ENCODE measurements around the gene SF3A1. TPM values are rescaled to one million over a fixed set of nuclear protein-coding genes. Genes with fewer than 3 reads are reported as not detected.
A peak's percentile ranks its signal among the peaks of the same experiment; 100 is the strongest.

Gene SF3A1
- total RNA-seq, 2 experiments from 2014 or later, result 335 to 388 TPM

DNA sequence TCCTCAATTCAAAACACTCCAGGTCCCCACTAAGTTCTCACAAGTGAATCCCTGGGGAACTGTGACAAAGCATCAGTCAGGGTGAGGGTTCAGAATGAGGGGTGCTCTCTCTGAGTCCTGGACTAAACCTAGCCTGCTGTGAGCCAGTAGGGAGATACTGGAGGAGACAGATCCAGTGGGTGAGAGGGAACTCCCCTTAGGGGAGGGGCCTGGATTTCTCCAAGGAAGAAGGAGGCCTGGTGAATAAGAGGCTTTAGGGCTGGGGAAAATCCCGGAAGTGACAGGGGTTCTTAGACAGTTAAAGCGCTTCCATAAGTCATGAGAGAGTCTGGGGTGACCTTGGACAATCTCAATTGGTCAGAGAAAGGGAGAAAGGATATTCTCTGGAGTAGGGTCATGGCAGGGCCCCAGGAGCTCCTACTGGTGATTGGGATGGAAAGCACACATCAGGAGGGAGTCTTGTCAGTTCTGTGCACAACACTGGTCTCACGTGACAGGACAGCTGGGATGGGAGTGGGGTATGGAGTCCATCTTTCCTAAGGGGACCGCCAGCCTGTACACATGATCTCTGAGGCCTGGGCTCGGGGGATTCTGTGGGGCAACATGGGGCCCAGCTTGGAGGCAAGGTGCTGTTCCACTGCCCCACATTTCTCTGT is 31.5 kb downstream of the SF3A1 start:
- Mint-ChIP-seq H3K4me3 (peak overlapping the region; percentile 93), H3K27me3 (no peaks in the 10 kb centered on the region), H3K36me3 (ENCODE audit: low read depth) (peaks cover 67% of the 10 kb centered on the region), H3K4me1 (ENCODE audit: low read depth) (peaks cover 67% of the 10 kb centered on the region), H3K27ac (peak overlapping the region; percentile 84), H3K9me3 (no peaks in the 10 kb centered on the region)
- H3K4me3 ChIP-seq (ENCODE audit: low read length), result peak overlapping the region; percentile 71
- H3K9me3 ChIP-seq (ENCODE audit: control insufficient read depth in 1 of 2, insufficient read depth in 1 of 2, low read length in 2 of 2), result no peaks in the 10 kb centered on the region
- no peaks in the 10 kb centered on the region for H3K27me3 ChIP-seq (ENCODE audit: control insufficient read depth in 1 of 2, insufficient read depth in 2 of 2, low read length in 2 of 2)
- no peak for ATAC-seq (ENCODE audit: poor library complexity)
- peaks cover 70% of the 10 kb centered on the region for H3K4me1 ChIP-seq (ENCODE audit: insufficient read depth, low read length)
- intact Hi-C loops (cut with DNase I, micrococcal nuclease), result loop anchor here (2.0 kb wide), 2 partner anchors 14 to 18 kb away; no protein-coding TSS in a partner anchor
- H3K27ac ChIP-seq (ENCODE audit: low read depth in 1 of 2, low read length in 2 of 2), result peak overlapping the region; percentile 25 to 33
- ChIA-PET CTCF (interaction anchor here (0.9 to 2.8 kb wide), 3 partner anchors 11 to 62 kb away, joined by 4 to 18 read pairs (median 6); partner anchors contain the start of genes CASTOR1 and RNF215), POLR2A (interaction anchor here (0.8 to 11.4 kb wide), 6 partner anchors 11 to 62 kb away, joined by 3 to 290 read pairs (median 59); partner anchors contain the start of genes CASTOR1, CCDC157, RNF215 and SF3A1)
- TF ChIP-seq, protein P1, sequence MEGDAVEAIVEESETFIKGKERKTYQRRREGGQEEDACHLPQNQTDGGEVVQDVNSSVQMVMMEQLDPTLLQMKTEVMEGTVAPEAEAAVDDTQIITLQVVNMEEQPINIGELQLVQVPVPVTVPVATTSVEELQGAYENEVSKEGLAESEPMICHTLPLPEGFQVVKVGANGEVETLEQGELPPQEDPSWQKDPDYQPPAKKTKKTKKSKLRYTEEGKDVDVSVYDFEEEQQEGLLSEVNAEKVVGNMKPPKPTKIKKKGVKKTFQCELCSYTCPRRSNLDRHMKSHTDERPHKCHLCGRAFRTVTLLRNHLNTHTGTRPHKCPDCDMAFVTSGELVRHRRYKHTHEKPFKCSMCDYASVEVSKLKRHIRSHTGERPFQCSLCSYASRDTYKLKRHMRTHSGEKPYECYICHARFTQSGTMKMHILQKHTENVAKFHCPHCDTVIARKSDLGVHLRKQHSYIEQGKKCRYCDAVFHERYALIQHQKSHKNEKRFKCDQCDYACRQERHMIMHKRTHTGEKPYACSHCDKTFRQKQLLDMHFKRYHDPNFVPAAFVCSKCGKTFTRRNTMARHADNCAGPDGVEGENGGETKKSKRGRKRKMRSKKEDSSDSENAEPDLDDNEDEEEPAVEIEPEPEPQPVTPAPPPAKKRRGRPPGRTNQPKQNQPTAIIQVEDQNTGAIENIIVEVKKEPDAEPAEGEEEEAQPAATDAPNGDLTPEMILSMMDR (IDR thresholded peaks at IDR 0.05), result no peak
- peaks cover 23% of the 10 kb centered on the region for H3K36me3 ChIP-seq (ENCODE audit: insufficient read depth, low read length)
- DNase-seq, result peak in 2 of 14 experiments; percentile 45 to 51

DNA sequence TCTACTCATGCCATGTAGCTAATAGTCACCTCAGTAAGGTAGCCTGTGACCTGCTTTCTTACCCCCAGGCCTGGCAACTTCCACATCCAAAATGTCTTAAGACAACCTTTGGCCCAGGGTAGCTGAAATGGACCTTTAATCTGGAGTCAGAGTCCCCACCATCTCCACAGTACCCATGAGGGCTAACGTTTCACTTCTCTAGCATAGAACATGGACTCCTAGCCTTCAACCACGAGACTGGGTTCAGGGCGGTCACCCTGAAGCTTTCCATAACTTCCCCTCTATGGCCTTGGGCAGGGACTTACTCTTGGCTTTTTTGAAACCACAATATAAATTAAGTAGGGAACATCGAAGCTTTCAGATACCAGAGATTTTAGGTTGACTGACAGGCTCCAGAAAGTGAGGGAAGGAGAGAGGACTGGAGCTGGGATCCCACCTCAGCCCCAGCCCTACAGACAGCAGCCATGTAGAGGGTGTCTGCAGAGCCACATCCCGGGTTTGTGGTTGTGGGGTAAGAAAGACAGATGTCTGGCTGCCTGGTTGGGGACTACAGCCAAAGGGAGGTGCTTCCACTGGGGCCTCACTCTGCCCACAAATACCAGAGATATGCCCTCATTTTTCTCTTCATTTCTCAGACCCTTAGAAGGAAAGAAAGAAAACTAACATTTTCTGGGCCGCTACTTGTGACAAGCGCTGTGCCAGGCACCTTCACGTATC is 32.5 kb downstream of the SF3A1 start:
- Mint-ChIP-seq H3K36me3 (ENCODE audit: low read depth) (peaks cover 71% of the 10 kb centered on the region), H3K4me3 (peak overlapping the region; percentile 93), H3K27ac (peak overlapping the region; percentile 84), H3K9me3 (no peaks in the 10 kb centered on the region), H3K4me1 (ENCODE audit: low read depth) (peaks cover 77% of the 10 kb centered on the region), H3K27me3 (no peaks in the 10 kb centered on the region)
- POLR2A ChIA-PET, result interaction anchor here (1.0 to 11.4 kb wide), 7 partner anchors 10 to 100 kb away, joined by 3 to 290 read pairs (median 7); partner anchors contain the start of genes CASTOR1, CCDC157 and SF3A1
- CTCF ChIA-PET, result interaction anchor here (0.7 to 2.8 kb wide), 2 partner anchors 17 to 35 kb away, joined by 4 to 18 read pairs; partner anchors contain the start of gene CASTOR1
- H3K27me3 ChIP-seq (ENCODE audit: control insufficient read depth in 1 of 2, insufficient read depth in 2 of 2, low read length in 2 of 2), result no peaks in the 10 kb centered on the region
- peak; percentile 17 for ATAC-seq (ENCODE audit: poor library complexity)
- TF ChIP-seq, protein P1 (IDR thresholded peaks at IDR 0.05), result no peak
- peaks cover 80% of the 10 kb centered on the region for H3K4me1 ChIP-seq (ENCODE audit: insufficient read depth, low read length)
- peak overlapping the region; percentile 71 for H3K4me3 ChIP-seq (ENCODE audit: low read length)
- no peaks in the 10 kb centered on the region for H3K9me3 ChIP-seq (ENCODE audit: control insufficient read depth in 1 of 2, insufficient read depth in 1 of 2, low read length in 2 of 2)
- H3K36me3 ChIP-seq (ENCODE audit: insufficient read depth, low read length), result peaks cover 33% of the 10 kb centered on the region
- peak in 12 of 14 experiments; percentile 16 to 81 (median 35) for DNase-seq
- H3K27ac ChIP-seq (ENCODE audit: low read depth in 1 of 2, low read length in 2 of 2), result peak overlapping the region; percentile 25 to 33
- intact Hi-C loops (cut with DNase I, micrococcal nuclease), result loop anchor here (2.0 kb wide), 2 partner anchors 13 to 17 kb away; no protein-coding TSS in a partner anchor

DNA sequence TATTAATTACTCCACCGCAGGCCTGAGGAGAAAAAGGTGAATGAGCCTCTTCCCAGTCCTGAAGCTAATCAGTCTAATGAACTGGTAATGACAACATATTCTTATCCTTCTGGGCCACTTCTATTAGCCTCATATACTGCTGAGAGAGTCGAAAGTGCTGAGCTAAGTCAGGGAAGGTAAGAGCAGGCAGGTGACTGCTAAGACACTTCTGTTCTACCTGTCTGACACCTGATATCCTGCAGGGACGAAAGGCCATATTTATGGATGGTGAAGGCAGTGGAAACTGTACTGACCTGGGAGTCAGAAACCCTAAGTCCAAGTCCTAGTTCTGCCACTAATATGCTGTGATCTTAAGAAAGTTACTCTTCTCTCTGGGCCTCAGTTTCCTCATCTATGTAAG is 33.4 kb downstream of the SF3A1 start:
- H3K4me1 ChIP-seq (ENCODE audit: insufficient read depth, low read length), result peaks cover 90% of the 10 kb centered on the region
- TF ChIP-seq, protein P1 (IDR thresholded peaks at IDR 0.05), result no peak
- peaks cover 41% of the 10 kb centered on the region for H3K36me3 ChIP-seq (ENCODE audit: insufficient read depth, low read length)
- POLR2A ChIA-PET, result interaction anchor here (1.0 to 11.4 kb wide), 7 partner anchors 9 to 101 kb away, joined by 3 to 290 read pairs (median 7); partner anchors contain the start of genes CASTOR1, CCDC157 and SF3A1
- DNase-seq (no peak), ATAC-seq (ENCODE audit: poor library complexity) (no peak)
- no peak overlapping the region for H3K4me3 ChIP-seq (ENCODE audit: low read length)
- no peaks in the 10 kb centered on the region for H3K9me3 ChIP-seq (ENCODE audit: control insufficient read depth in 1 of 2, insufficient read depth in 1 of 2, low read length in 2 of 2)
- H3K9me3 Mint-ChIP-seq, result no peaks in the 10 kb centered on the region
- H3K27me3 ChIP-seq (ENCODE audit: control insufficient read depth in 1 of 2, insufficient read depth in 2 of 2, low read length in 2 of 2), result no peaks in the 10 kb centered on the region
- peak overlapping the region; percentile 93 for H3K4me3 Mint-ChIP-seq
- intact Hi-C loops (cut with DNase I, micrococcal nuclease), result no loop called here
- CTCF ChIA-PET, result interaction anchor here (1.3 to 2.8 kb wide), 3 partner anchors 9 to 35 kb away, joined by 5 to 18 read pairs (median 6); partner anchors contain the start of gene CASTOR1
- H3K27me3 Mint-ChIP-seq, result no peaks in the 10 kb centered on the region
- no peak overlapping the region for H3K27ac ChIP-seq (ENCODE audit: low read depth in 1 of 2, low read length in 2 of 2)
- peaks cover 83% of the 10 kb centered on the region for H3K4me1 Mint-ChIP-seq (ENCODE audit: low read depth)
- peak overlapping the region; percentile 84 for H3K27ac Mint-ChIP-seq
- H3K36me3 Mint-ChIP-seq (ENCODE audit: low read depth), result peaks cover 80% of the 10 kb centered on the region
